GM19397 (cell line): ENCODE measurements around the gene SIX3.

Experiments used
- ATAC-seq: cut with Tn5 transposase; IDR thresholded peaks from one replicate; pipeline ENCODE4 v1.9.1; 2021; ENCODE audit warnings: mild to moderate bottlenecking, moderate library complexity; ENCODE audit not compliant: unreplicated experiment

SIX3 gene

DNA sequence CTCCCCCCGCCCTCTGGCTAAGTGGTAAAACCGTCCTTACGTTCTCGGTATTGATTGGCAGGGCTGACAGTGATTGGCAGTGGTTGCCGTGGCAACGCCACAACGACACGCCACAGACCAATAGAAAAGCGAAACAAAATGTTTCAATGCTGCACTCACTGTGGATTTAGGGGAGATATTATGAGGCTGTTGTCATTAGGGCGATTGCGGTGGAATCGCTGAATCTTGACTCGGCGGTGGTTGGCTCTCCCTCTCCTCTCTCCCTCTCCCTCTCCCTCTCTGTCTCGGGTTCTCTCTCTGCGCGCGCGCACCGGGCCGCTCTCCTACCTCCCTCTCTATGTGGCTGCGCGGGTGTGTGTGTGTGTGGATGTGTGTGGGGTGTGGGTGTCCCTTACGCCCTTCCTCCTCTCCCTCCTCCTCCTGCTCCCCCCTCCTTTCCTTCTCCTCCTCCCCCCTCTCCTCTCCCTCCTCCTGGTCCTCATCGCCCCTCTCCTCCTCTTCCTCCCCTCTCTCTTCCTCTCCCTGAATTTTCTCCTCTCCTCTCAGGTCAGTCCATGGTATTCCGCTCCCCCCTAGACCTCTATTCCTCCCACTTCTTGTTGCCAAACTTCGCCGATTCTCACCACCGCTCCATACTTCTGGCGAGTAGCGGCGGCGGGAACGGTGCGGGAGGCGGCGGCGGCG is at the start of gene SIX3:
Gene SIX3 (plus strand): TSS at position 152 of the 684 bp plus-strand sequence. CDS start 403 bp downstream, at position 555.
- ATAC-seq: peak; percentile 54

DNA sequence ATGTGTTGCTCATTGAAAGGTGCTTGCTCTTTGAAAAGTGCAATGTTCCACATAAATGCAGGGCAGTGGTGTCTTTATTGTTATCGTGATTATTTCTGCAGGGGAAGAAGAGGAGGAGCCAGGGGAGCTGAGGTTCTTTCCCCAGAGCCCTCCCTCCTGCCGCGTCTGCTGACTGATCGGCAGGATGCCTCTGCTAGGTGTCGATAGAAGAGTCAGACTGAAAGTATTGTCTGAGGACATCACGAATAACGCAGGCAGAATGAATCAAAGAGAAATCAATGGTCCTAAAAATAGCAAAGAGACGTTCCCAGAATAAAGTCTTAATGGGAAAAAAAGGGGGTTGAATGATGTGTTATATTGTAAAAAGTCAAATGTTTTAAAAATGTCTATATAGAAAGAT is 47.4 kb upstream of the SIX3 start:
- no peak for ATAC-seq

DNA sequence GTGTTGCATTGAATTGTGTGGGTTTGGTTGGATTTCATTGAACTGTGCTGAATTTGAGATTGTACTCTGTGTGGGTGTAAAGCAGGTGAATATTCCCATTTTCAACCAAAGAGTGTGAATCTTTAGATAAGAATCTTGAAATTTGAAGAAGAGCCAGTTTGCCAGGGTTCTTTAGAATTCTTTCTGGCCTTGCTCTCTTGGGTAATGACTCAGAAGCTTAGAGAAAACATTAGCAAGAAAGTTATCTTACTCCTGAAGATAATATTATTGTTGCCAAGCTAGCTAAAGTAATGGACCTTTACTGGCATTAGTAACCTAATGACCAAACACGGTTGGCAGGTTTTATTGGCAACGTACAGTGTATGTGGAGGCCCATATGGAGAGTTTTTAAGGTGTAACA is 46.4 kb upstream of the SIX3 start:
- ATAC-seq: no peak

DNA sequence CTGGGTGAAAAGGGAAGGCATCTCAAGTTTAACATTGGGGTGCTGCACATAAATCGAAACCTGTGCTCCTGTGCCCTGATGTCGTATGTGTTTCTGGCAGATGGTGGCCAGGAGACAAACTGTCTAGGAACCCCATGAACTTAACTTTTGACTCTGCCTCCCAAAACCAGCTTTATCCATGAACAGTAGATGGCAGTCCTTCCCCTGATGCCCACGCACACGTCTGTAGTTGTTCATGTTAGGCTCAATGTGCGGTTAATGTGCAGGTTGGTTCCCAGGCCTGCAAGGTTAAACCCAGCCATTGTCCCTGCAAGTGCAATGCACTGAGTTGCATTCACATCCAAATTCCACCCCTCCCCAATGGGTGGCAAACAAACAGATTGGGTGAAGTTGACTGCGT is 44.1 kb upstream of the SIX3 start:
- no peak for ATAC-seq

DNA sequence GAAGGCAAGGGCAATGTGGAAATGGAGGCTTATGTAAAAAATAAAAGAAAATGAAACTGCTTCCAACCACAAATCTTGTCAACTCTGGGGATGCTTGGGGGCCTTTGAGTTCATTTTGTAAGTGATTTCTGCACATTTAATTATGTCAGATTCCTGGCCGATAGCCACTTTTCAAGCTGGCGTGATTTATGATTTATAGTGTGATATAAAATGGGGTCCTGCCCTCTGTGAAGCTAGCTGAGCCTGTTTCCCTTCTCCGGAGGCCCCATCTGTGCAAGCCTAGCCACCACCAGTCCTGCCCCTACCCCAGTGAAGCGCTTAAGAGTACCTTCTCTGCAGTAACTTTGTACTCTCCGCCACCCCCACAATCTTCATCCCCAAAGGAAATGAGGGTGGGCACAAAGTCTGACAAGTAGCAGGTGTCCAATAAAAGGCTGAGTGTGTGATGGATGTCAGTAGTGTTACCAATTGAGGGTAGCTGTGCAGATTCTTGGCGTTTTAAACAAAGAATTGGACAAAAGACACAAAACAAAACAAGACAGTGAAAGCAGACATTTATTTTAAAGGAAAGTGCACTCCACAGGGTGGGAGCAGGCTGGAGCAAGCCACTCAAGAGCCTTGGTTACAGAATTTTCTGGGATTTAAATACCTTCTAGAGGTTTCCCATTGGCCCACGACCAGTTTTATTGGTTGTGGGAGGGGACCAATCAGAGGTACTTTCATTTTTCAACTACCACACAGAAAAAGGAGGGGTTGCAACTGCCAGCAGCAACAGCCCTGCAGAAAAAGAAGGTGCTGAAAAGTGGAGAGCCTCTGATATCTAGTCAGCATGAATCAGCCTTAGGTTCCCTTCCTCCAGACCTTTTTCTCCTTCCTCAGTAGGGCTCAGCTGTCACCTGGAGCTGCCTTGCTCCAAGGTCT is 39.0 kb upstream of the SIX3 start:
- no peak for ATAC-seq

DNA sequence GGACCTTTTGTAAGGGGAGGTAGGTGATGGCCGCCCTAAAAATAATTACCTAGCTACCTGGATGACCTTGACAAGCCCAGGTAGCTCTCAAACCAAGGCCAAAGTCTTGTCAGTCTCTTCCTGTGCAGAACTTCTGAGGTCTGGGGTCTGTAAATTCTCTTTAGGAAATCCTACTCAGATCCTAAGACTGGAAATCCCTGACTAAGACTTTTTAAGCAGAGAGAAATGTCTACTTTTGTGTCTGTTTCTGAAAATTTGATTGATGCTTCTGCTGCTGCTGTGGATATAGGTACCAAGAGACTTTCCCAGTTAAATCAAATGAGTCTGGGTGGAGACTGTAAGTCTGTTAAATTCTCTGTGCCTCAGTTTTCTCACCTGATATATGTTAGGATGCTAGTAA is 36.9 kb upstream of the SIX3 start:
- no peak for ATAC-seq

DNA sequence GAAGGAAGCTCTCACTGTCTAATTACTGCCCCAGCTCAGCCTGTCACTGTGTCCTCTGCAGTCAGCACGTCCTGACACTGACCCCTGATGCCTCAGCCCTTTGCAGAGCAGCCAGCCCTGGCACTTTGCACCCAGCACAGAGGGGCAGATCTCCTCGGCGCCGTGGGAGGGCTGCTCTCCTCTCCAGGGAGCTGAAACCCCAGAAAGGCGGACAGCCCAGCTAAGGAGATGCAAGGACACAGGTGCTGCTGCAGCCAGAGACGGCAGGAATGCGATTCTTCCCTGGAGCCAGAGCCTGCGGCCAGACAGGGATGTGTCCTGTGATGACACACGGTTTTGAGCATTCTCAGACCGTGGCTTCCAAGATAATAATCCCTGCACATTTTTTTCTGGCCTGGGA is 34.5 kb upstream of the SIX3 start:
- no peak for ATAC-seq

DNA sequence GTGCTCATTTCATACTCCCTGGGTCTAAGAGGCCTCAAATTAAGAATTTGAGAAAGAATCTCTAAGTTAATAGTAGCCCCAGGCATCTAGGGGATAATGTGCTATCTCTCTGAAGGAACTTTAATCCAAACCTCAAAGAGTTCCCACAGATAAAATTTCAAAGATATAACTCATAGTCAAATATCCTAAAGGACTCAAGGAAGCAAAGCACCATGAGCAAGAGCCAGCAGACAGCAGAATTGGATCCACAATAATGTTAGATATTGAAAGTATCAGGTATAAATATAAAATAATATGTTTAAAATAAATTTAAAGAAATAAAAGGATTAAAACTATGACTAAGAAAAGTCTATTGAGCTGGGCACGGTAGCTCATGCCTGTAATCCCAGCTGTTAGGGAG is 31.7 kb upstream of the SIX3 start:
- no peak for ATAC-seq

DNA sequence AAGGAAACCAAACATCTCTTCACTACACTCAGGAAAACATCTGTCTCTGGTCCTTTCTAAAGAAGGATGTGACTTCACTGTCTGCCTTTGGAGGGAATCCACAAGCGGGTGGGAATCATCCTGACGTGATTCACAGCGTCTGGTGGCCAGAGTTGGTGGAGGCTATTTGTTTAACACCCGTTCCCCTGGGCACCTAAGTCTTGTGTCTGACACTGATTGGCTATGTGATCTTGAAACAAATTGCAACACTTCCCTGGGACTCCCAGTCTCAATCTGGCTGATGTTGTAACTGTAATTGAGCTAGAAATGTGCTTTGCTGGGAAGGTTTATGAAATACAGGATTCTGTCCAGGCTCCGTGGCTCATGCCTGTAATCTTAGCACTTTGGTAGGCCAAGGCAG is 28.8 kb upstream of the SIX3 start:
- ATAC-seq: no peak

DNA sequence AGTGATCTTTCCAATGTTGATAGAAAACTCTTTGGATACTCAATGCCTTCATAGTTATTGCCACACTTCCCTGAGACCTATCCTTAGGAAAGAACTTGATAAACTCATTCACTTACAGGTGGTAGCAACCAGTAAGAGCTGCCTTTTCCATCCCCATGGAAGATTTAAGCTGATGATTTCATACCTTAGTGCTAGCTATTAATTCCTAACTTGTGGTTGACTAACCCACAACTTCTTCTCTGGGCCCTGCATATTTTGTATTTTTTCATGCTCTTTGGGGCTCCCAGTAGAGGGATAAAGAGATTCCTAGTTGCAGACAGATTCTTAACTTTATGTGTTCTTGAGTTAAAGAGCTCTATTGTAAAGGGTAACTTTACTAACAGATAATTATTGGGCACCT is 25.2 kb upstream of the SIX3 start:
- no peak for ATAC-seq

DNA sequence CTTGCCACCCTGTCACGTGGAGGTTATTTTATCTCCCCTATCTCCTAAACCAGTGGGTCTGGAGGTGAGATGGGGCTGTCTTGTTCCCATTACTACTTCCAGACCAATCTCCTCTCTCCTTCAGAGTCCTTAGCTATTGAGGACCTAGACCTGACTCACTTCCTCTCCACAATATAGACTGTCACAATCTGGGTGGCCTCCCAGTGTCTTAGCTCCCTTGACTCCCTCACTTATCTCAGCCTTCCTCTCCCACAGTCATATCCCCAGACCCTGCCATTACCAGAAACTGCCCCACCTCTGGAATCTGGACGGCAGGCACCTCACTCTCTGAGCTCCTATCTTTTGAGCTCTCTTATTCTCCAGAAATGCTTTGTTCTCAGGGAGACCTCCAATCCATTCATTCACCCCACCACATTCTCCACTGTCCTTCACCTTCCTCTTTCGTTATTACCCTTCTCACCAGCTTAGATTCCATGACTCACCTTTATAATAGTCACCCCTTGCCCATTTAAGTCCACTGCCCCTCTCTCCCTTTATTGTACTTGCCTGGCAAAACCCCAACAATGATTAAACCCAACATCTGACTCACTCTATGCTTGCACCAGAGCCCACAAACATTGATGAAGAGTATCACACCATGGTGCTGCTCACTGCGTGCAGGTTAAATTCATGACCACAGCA is 23.3 kb upstream of the SIX3 start:
- no peak for ATAC-seq

DNA sequence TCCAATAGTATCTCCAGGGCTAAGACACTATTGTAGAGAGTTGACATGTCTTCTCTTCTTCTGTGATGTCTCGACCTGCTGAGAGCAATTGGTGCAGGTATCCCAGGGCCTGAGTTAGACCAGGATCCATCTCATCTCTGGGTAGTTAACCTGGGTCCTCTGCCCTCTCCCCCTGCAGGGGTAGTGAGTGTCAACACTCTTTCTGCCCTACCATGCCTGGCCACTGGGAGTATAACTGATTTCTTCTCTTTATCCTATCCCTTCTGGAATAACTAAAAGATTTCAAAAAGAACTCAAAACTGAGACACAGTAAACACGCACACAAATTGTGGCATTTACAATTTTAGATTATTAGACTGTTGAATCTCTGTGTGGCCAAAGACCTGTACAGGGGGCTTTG is 20.8 kb upstream of the SIX3 start:
- no peak for ATAC-seq

DNA sequence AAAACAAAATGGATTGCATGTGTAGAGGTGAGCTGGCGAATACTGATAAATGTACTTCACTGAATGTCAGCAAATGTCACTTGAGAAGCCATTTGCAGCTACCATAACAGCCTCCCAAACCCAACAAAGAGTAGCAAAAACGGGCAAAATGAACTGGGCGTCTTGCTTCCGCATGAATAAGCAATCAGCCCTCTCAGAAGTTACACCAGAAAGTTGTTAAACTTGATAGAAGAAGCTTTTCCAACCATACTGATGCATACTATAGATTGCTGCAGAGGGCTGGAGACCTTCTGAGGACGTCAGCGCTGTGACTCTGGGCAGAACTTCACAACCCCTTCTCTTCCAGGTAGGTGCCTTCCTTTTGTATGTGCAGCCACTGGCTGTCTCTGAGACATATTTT is 18.7 kb upstream of the SIX3 start:
- no peak for ATAC-seq

DNA sequence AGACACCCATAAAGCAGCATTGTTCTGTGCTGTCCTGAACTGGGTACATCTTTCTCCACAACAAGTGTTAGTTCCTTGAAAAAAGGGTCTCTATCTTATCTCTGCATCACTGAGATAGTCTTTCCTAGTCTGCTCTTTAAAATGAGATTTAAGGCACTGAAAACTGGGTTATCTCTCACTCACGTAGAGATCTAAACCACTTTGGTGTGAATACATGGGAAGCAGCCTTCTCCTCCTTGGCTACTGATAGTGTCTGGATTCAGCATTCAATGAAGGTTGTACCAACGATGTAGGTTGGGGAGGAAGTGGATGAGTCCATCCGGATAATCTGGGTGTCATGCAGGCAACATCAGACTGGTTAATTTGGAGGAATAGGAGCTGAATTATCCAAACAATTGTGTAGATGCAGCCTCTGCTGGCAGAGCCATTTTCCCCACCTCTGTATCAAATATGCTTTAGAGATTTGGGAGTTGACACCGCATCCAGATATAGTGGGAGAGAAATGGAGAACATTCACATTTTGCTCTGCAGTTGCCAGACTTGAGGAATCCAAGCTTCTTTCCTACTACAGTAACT is 15.9 kb upstream of the SIX3 start:
- no peak for ATAC-seq

DNA sequence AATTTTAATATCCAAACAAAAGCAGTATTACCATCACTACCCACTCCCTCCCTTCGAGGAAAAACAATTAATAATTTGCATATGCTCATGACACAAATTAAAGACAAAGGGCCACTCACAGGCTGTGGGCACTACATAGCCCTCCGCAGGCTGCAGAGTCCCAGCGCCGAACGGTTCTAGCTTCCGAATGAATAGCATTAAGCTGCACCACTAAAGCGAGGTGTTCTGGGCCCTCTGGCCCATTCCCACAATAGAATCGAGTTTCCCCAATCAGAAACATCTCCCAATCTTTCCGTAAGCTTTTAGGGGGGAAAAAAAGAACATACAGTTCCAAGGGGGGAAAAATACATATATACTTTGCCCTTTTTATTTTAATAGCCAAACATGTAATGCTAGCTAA is 14.5 kb upstream of the SIX3 start:
- ATAC-seq: no peak

DNA sequence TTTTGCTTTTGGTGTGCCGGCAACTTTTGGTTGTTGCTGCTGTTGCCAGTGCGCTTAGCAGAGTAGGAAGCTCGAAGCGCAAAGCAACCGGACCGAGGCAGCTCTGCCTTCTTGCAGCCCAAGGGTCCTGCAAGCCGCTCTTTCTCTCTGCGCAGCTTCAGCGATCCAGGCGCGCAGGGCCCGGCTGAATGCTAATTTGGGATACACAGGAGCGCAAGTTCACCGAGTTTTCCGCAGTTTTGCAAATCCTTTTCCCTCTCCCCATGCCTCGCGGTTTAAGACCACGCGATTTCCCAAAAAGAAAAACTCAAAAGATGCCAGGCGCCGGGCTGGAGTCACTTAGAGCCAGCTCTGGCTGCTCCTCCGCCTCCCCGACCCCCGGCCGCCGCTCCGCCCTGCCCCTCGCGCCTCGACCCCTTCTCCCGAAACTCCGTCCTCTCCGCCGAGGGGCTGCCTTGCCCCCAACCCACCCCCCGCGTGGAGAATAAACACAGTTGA is 13.5 kb upstream of the SIX3 start:
- no peak for ATAC-seq

DNA sequence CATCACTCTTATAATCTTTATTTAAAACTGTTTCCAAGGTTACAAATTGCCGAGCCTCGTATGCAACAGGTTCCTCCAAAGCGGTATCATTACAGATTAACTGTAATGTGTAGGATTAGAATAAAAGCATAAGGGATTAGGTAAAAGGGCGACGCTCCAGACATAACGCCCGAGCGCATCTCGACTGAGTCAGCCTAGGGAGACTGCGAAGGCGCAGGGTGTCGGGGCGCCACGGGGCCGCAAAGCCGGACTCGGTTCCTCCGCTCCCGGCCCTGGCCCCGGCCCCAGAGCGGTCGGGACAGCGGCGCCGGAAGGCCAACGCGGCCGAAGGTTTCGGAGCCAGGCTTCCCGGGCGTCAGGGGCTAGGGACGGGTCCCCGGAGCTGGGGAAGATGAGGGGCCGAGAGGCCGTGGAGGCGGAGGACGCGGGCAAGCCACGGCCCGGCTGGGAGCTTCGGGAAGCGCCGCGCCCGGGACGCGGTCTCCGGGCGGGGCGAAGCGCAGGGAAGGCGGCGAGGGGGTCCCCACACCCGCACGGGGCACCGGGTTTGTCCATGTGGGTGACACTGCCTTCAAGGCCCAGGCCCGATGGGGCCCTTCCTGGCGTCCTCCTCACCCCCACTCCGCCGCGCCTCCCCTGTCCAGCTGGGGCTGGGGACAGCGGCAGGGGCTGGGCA is 12.9 kb upstream of the SIX3 start:
- ATAC-seq: no peak

DNA sequence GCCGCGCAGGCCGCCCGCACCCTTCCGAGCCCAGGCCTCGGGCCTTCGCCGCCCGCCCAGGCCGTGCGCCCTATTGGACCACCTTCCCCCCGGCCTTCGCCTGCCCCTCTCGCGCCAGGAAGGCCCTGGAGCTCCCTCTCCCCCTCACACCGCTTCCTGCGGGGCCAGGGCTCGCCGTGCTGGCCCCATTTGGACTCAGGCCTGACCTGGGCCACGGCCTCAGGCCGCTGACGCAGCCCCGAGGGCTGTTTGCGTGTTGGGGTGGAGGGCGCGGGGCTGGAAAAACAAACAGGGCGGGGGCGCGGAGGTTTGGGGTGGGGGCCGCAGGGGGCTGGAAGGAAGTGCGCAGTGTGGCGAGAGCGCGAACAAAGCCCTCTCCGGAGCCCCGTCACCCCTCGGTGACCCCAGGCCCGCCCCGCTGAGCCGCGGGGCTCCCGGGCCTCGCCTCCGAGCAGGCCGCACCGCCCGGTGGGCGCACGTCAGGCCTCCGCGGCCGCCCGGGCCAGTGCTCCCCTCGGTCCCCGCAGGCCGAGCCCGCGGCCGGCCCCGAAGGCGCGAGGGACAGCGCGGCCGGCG is 12.3 kb upstream of the SIX3 start:
- no peak for ATAC-seq

DNA sequence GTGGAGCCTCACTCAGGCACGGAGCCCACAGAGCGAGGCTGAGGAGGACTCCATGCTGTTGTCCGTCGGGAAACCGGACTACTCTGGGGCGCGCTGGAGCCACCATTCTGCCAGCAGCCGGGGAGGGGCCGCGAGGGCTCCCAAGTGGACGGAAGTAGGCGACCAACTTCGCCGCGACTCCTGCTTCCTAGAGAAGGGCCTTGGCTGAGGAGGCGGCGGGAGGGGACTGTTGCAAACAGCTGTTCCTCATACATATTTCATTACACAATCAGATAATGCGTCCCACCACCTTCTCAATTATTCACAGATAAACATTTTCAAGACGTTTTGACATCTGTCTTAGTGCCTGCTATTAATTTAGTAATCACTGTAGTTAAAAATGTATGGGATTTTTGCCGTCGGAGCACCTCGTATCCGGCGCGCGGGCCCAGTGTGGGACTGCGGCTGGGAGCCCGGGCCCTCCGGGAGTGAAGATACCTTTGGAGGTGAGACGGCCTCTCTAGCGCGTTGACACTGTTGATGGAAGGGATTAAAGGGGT is 11.7 kb upstream of the SIX3 start:
- no peak for ATAC-seq
